Sigmoid colon (tissue), 4 donors: ENCODE results near the gene MICOS13.

ENCODE experiments used
- CTCF ChIP-seq, 4 experiments: fragments of 450-650 bp in 3 of 4; fragments of 200-600 bp in 1 of 4; IDR thresholded peaks; one replicate each; pipeline ENCODE4 v1.5.1; 2016 to 2019; ENCODE audit warnings: antibody characterized with exemption in 4 of 4, mild to moderate bottlenecking in 3 of 4, moderate library complexity in 2 of 4
- EP300 ChIP-seq, 4 donors: sonication (generic); formaldehyde crosslinking; IDR thresholded peaks; one replicate each; pipeline ENCODE4 v1.6.1; 2017; ENCODE audit warnings: antibody characterized with exemption in 4 of 4

- TF ChIP-seq CTCF (IDR thresholded peaks at IDR 0.05) (no peak), EP300 (IDR thresholded peaks at IDR 0.05) (no peak)
These were observed 1.2 kb upstream of the MICOS13 start for GRCh38 chr19:5681391-5682106.
